PC-9 (cell line): ENCODE measurements around the gene DHRS7. TPM values are rescaled to one million over a fixed set of nuclear protein-coding genes. Genes with fewer than 3 reads are reported as not detected.

Experiments used
- BruUV-seq: library from RNA; stranded (reverse); fragments of 400-500 nt; replicated peaks from 2 replicates; lab custom pipeline; 2021; lab: Mats Ljungman, UMichigan
- CTCF ChIA-PET: fragments of 300-600 bp; sonication (Branson Sonifier 250); formaldehyde crosslinking; loops from one replicate; lab custom pipeline; 2022; ENCODE audit warnings: antibody characterized with exemption; lab: Charles Lee
- POLR2A ChIA-PET: fragments of 300-600 bp; sonication (Branson Sonifier 250); formaldehyde crosslinking; loops from one replicate; lab custom pipeline; 2022; ENCODE audit warnings: antibody characterized with exemption; ENCODE audit not compliant: unreplicated experiment; lab: Charles Lee
- DNase-seq, 2 experiments: peaks; one replicate each; pipeline versions ENCODE4 v3.0.0 to v3.0.0-alpha.2; 2015 to 2022; ENCODE audit warnings: mixed read lengths in 1 of 2
- H2AFZ ChIP-seq: fragments of 200-600 bp; sonication (generic); 2 replicates; pipeline ENCODE4 v1.8.1; 2017; ENCODE audit warnings: antibody characterized with exemption
- H3F3A ChIP-seq: fragments of 200-600 bp; sonication (generic); 2 replicates; pipeline ENCODE4 v1.8.1; 2017; ENCODE audit warnings: antibody characterized with exemption, mild to moderate bottlenecking, low read depth; ENCODE audit not compliant: insufficient read depth
- H3K27ac ChIP-seq: fragments of 200-600 bp; sonication (generic); 2 replicates; pipeline ENCODE4 v1.6.1; 2016; ENCODE audit warnings: mixed run types
- H3K27me3 ChIP-seq: fragments of 200-600 bp; sonication (generic); 2 replicates; pipeline ENCODE4 v1.6.1; 2016; ENCODE audit warnings: low read depth, mixed run types; ENCODE audit not compliant: insufficient read depth
- H3K36me3 ChIP-seq: fragments of 200-600 bp; sonication (generic); 2 replicates; pipeline ENCODE4 v1.6.1; 2016; ENCODE audit warnings: low read depth, mixed run types
- H3K4me1 ChIP-seq: fragments of 200-600 bp; sonication (generic); replicated peaks from 2 replicates; pipeline ENCODE4 v1.6.1; 2016; ENCODE audit warnings: mixed run types; ENCODE audit not compliant: insufficient read depth
- H3K4me2 ChIP-seq: fragments of 200-600 bp; sonication (generic); 2 replicates; pipeline ENCODE4 v1.6.1; 2017; ENCODE audit warnings: mixed run types
- H3K4me3 ChIP-seq: fragments of 200-600 bp; sonication (generic); 2 replicates; pipeline ENCODE4 v1.6.1; 2016; ENCODE audit warnings: mixed run types
- H3K79me2 ChIP-seq: fragments of 200-600 bp; sonication (generic); 2 replicates; pipeline ENCODE4 v1.6.1; 2017; ENCODE audit warnings: low read depth, mixed run types
- H3K9me2 ChIP-seq: fragments of 200-600 bp; sonication (generic); 2 replicates; pipeline ENCODE4 v1.8.1; 2017; ENCODE audit warnings: mild to moderate bottlenecking; ENCODE audit not compliant: insufficient read depth
- H3K9me3 ChIP-seq: fragments of 200-600 bp; sonication (generic); 2 replicates; pipeline ENCODE4 v1.8.1; 2016; ENCODE audit warnings: low read depth; ENCODE audit not compliant: insufficient read depth
- H4K20me1 ChIP-seq: fragments of 200-600 bp; sonication (generic); 2 replicates; pipeline ENCODE4 v1.8.1; 2017; ENCODE audit not compliant: insufficient read depth
- CTCF ChIP-seq: fragments of 200-600 bp; sonication (generic); conservative IDR thresholded peaks from 2 replicates; pipeline ENCODE4 v1.6.1; 2017; ENCODE audit warnings: mixed run types, antibody characterized with exemption, mild to moderate bottlenecking, moderate library complexity
- EZH2 ChIP-seq: fragments of 200-600 bp; sonication (generic); IDR thresholded peaks from 2 replicates; pipeline ENCODE4 v1.8.0; 2017; ENCODE audit warnings: antibody characterized with exemption, low read depth
- intact Hi-C: fragments of 100-400 bp; cut with micrococcal nuclease; formaldehyde crosslinking; loops from one replicate; pipeline ENCODE4 v1.10.0; 2022; ENCODE audit not compliant: unreplicated experiment
- total RNA-seq: library from RNA; stranded (reverse); gene quantifications from 2 replicates; pipeline ENCODE4 v1.2.3, GENCODE V29; 2021

DHRS7 gene
- total RNA-seq, 1 experiment from 2014 or later: 55.1 TPM

GRCh38 chr14:60183138-60183537 is 17.9 kb upstream of the DHRS7 start:
- no peaks in the 10 kb centered on the region for H3K27me3 ChIP-seq
- no peak overlapping the region for H2AFZ ChIP-seq
- H3F3A ChIP-seq: no peaks in the 10 kb centered on the region
- H3K4me2 ChIP-seq: no peak overlapping the region
- no peak for DNase-seq
- TF ChIP-seq CTCF (no peak), EZH2 (no peak)
- H3K79me2 ChIP-seq: no peaks in the 10 kb centered on the region
- H3K36me3 ChIP-seq: no peaks in the 10 kb centered on the region
- no peaks in the 10 kb centered on the region for H3K9me2 ChIP-seq
- no peaks in the 10 kb centered on the region for H4K20me1 ChIP-seq
- peaks cover 5% of the 10 kb centered on the region for H3K9me3 ChIP-seq
- no peak overlapping the region for H3K27ac ChIP-seq
- BruUV-seq: no TSS peak
- H3K4me3 ChIP-seq: no peak overlapping the region
- ChIA-PET POLR2A (no interaction called here), CTCF (interaction anchor here (0.9 to 2.2 kb wide), 5 partner anchors 116 to 1682 kb away, joined by 3 to 11 read pairs (median 8); no protein-coding TSS in a partner anchor)
- H3K4me1 ChIP-seq: peaks cover 10% of the 10 kb centered on the region; the same call in 1 of the 2 replicates
- intact Hi-C loops: loop anchor here (5.0 to 10.0 kb wide), 4 partner anchors 149 to 1156 kb away; no protein-coding TSS in a partner anchor

DNA sequence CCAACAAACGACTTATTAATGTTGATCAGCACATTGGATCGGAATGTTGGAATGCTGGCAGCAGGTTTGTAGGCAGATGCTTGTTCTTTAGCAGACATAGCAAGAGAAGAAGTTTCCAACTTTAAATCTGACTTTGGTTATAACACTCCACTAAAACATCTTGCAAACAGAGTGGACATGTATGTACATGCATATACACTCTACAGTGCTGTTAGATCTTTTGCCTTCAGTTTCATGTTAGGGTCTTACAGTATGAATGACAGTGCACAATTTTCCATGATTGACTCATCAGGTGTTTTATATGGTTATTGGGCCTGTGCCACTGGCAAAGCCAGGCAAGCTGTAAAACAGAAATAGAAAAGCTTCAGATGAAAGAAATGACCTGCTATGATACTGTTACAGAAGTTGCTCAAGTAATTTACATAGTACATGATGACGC is 14.3 kb upstream of the DHRS7 start:
- H3K4me2 ChIP-seq: no peak overlapping the region
- no peak overlapping the region for H3K27ac ChIP-seq
- intact Hi-C loops: no loop called here
- no peaks in the 10 kb centered on the region for H3K9me2 ChIP-seq
- TF ChIP-seq CTCF: no peak
- no peak for TF ChIP-seq EZH2
- no peaks in the 10 kb centered on the region for H3K27me3 ChIP-seq
- BruUV-seq: no TSS peak
- no peaks in the 10 kb centered on the region for H4K20me1 ChIP-seq
- POLR2A ChIA-PET: interaction anchor here (0.6 kb wide), 1 partner anchor 110 kb away, joined by 4 read pairs; no protein-coding TSS in a partner anchor
- no peak overlapping the region for H2AFZ ChIP-seq
- H3K79me2 ChIP-seq: no peaks in the 10 kb centered on the region
- H3K36me3 ChIP-seq: no peaks in the 10 kb centered on the region
- H3K9me3 ChIP-seq: peaks cover 6% of the 10 kb centered on the region
- DNase-seq: no peak
- peaks cover 18% of the 10 kb centered on the region; the same call in 1 of the 2 replicates for H3F3A ChIP-seq
- peaks cover 25% of the 10 kb centered on the region for H3K4me1 ChIP-seq
- H3K4me3 ChIP-seq: no peak overlapping the region
- CTCF ChIA-PET: no interaction called here

GRCh38 chr14:60178820-60179219 is 13.6 kb upstream of the DHRS7 start:
- Histone ChIP-seq H3K79me2 (no peaks in the 10 kb centered on the region), H3K27me3 (no peaks in the 10 kb centered on the region), H3K4me3 (no peak overlapping the region), H2AFZ (no peak overlapping the region), H3K4me2 (no peak overlapping the region), H3K9me3 (peaks cover 6% of the 10 kb centered on the region), H3F3A (peaks cover 18% of the 10 kb centered on the region; the same call in 1 of the 2 replicates), H3K9me2 (no peaks in the 10 kb centered on the region), H3K27ac (no peak overlapping the region), H3K36me3 (no peaks in the 10 kb centered on the region), H3K4me1 (peaks cover 27% of the 10 kb centered on the region), H4K20me1 (no peaks in the 10 kb centered on the region)
- TF ChIP-seq CTCF (no peak), EZH2 (no peak)
- CTCF ChIA-PET: no interaction called here
- no peak for DNase-seq
- intact Hi-C loops: no loop called here
- POLR2A ChIA-PET: no interaction called here
- BruUV-seq: no TSS peak
